ENCODE results near the gene ZNF784. TPM values are rescaled to one million over a fixed set of nuclear protein-coding genes. Genes with fewer than 3 reads are reported as not detected.
A peak's percentile ranks its signal among the peaks of the same experiment; 100 is the strongest.

Gene ZNF784
- total and polyA plus RNA-seq, 9 of the 15 experiments (the other 6 are each of a cell fraction or from before 2014, with no cell fraction given): 0.14 to 6.1 (median 2.1) TPM

DNA sequence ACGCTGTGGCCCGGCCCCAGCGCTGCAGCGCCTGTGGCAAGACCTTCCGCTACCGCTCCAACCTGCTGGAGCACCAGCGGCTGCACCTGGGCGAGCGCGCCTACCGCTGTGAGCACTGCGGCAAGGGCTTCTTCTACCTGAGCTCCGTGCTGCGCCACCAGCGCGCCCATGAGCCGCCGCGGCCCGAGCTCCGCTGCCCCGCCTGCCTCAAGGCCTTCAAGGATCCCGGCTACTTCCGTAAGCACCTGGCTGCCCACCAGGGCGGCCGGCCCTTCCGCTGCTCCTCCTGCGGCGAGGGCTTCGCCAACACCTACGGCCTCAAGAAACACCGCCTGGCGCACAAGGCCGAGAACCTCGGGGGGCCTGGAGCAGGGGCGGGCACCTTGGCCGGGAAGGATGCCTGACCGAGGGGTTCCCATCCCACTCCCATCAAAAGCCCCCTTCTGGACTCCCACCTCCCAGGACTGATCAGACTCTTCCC lies 7.9 kb downstream of the ZNF784 start:
- DNase-seq (ENCODE audit: extremely low read depth in 1 of 4, low spot score in 3 of 4): no peak
- H3K9me1 ChIP-seq (ENCODE audit: control insufficient read depth, insufficient read depth, low read length): peaks cover 3% of the 10 kb centered on the region
- no peak overlapping the region for H3K9ac ChIP-seq (ENCODE audit: insufficient read depth in 1 of 2, low read depth in 2 of 2, low read length in 2 of 2)
- H3K4me2 ChIP-seq (ENCODE audit: insufficient read depth, low read length): no peak overlapping the region
- intact Hi-C loops (cut with micrococcal nuclease): no loop called here
- no peak for FAIRE-seq
- H3K36me3 ChIP-seq (ENCODE audit: control insufficient read depth, insufficient read depth, low read length): peaks cover 35% of the 10 kb centered on the region; the same call in 2 of the 3 replicates
- H3K27ac ChIP-seq (ENCODE audit: extremely low read depth, low read depth, low read length): no peak overlapping the region
- in situ Hi-C loops (cut with MboI): no loop called here
- no peaks in the 10 kb centered on the region; the same call in 1 of the 2 replicates for H4K20me1 ChIP-seq (replicated peaks; ENCODE audit: control insufficient read depth, insufficient read depth, low read length)
- ChIA-PET CTCF (ENCODE audit: low intra/inter-chr PET ratio) (no interaction called here), POLR2A (interaction anchor here (0.7 to 1.7 kb wide), 2 partner anchors 12 to 314 kb away, joined by 3 to 6 read pairs; no protein-coding TSS in a partner anchor)
- peaks cover 6% of the 10 kb centered on the region; the same call in 1 of the 3 replicates for H3K79me2 ChIP-seq (ENCODE audit: control insufficient read depth, insufficient read depth, low read length)
- no peak for ATAC-seq
- no peaks in the 10 kb centered on the region for H3K9me3 ChIP-seq (replicated peaks; ENCODE audit: control insufficient read depth, insufficient read depth, low read depth, low read length)
- no TSS peak for BruUV-seq (replicated peaks)
- H2AFZ ChIP-seq (ENCODE audit: low read depth, low read length): no peak overlapping the region
- TF ChIP-seq, protein P1, sequence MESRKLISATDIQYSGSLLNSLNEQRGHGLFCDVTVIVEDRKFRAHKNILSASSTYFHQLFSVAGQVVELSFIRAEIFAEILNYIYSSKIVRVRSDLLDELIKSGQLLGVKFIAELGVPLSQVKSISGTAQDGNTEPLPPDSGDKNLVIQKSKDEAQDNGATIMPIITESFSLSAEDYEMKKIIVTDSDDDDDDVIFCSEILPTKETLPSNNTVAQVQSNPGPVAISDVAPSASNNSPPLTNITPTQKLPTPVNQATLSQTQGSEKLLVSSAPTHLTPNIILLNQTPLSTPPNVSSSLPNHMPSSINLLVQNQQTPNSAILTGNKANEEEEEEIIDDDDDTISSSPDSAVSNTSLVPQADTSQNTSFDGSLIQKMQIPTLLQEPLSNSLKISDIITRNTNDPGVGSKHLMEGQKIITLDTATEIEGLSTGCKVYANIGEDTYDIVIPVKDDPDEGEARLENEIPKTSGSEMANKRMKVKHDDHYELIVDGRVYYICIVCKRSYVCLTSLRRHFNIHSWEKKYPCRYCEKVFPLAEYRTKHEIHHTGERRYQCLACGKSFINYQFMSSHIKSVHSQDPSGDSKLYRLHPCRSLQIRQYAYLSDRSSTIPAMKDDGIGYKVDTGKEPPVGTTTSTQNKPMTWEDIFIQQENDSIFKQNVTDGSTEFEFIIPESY (CRISPR knock-in tag; IDR thresholded peaks at IDR 0.05): peak; percentile 26; the same call in 1 of the 2 replicates
- TF ChIP-seq ZNF436 (CRISPR knock-in tag; IDR thresholded peaks at IDR 0.05) (no peak), RBFOX2 (IDR thresholded peaks at IDR 0.05; ENCODE audit: low read depth, low read length) (peak; percentile 44; the same call in 1 of the 2 replicates)
- WGBS (ENCODE audit: insufficient coverage, low coverage, missing lambda C conversion rate): 99% methylated on average over 34 of the region's 38 CpGs
- no peak overlapping the region for H3K4me3 ChIP-seq
- peaks cover 0 to 5% of the 10 kb centered on the region in 2 experiments; a peak in 2 of 5 replicates for H3K4me1 ChIP-seq (replicated peaks in 1 of 2; ENCODE audit: control insufficient read depth in 2 of 2, insufficient read depth in 2 of 2, low read length in 2 of 2)
- no peaks in the 10 kb centered on the region for H3K27me3 ChIP-seq (ENCODE audit: control insufficient read depth in 2 of 2, insufficient read depth in 2 of 2, low read length in 2 of 2)

All from K562 (cell line).